ENCODE measurements around the gene TEX264. TPM values are rescaled to one million over a fixed set of nuclear protein-coding genes. Genes with fewer than 3 reads are reported as not detected.
A peak's percentile ranks its signal among the peaks of the same experiment; 100 is the strongest.

Gene TEX264
- total RNA-seq, 2 experiments from 2014 or later: 62.6 to 65.0 TPM

DNA sequence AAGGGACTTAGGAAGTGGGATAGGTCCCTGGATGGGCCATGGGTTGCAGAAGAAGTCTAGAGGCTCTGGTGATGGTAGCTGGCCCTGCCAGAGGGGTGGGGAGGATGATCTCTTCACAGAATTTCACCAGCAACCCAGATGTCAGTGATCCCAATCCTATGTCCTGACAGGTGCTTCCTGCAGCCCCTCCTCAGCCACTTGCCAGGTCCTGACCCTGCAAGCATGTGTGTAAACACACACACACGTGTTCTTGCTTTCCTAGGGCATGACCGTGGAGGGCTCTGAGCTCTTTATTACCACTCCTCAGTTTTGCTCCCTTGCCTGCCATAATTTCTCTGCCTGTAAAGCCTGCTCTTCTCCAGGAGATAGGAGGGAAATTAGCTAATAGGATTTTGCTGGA, 12.5 kb downstream of the TEX264 start:
- Mint-ChIP-seq H3K36me3 (ENCODE audit: low read depth) (peaks cover 72% of the 10 kb centered on the region), H3K4me3 (no peak overlapping the region), H3K27ac (peak overlapping the region; percentile 87), H3K27me3 (ENCODE audit: low read depth) (no peaks in the 10 kb centered on the region), H3K4me1 (ENCODE audit: low read depth) (peaks cover 98% of the 10 kb centered on the region), H3K9me3 (ENCODE audit: insufficient read depth) (no peaks in the 10 kb centered on the region)
- ChIA-PET POLR2A (interaction anchor here (1.2 kb wide), 2 partner anchors 11 to 184 kb away, joined by 3 read pairs; partner anchors contain the start of gene DCAF1), CTCF (interaction anchor here (0.9 to 6.1 kb wide), 6 partner anchors 13 to 258 kb away, joined by 3 to 206 read pairs (median 48); partner anchors contain the start of genes DCAF1, PARP3, RRP9 and TEX264)
- ATAC-seq (no peak), DNase-seq (no peak)

DNA sequence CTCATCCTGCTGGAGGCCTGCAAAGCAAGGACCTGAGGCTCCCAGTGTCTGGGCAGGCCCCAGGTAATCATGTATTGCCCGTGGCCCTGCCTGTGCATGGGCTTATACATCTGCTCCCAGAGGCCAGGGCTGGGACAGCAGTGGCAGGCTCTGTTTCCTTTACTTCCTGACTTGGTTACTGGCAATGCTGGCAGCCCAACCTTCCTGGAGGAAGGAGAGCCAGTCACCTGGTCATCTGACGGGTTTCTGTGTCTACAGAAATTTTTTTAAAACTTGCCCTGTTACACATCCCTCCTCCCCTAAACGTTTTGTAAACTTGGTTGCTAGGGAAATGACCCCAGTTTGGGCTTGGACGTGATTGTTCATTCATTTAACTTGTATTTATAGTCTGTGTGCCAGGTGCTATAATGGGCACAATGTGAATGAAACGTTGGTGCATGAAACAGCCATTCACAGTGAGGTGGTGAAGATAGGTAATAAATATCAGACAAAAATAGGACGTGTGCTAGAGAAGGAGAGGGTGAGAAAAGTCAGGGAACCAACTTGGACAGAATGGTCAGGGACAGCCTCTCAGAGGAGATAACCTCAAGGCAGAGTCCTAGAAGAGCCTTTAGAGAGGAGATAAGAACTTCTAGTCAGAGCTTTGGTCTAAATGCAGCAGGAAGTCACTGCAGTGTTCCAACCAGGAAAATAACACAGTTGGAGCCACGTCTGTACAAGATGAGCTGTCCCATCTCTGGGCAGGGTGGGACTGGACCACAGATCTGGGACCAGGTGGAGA, 14.1 kb downstream of the TEX264 start:
- Mint-ChIP-seq H3K27ac (peak overlapping the region; percentile 91), H3K4me3 (peak overlapping the region; percentile 55), H3K36me3 (ENCODE audit: low read depth) (peaks cover 73% of the 10 kb centered on the region), H3K9me3 (ENCODE audit: insufficient read depth) (no peaks in the 10 kb centered on the region), H3K4me1 (ENCODE audit: low read depth) (peaks cover 92% of the 10 kb centered on the region), H3K27me3 (ENCODE audit: low read depth) (no peaks in the 10 kb centered on the region)
- ATAC-seq (no peak), DNase-seq (peak; percentile 37)
- CTCF ChIA-PET: interaction anchor here (1.0 to 6.1 kb wide), 8 partner anchors 10 to 184 kb away, joined by 3 to 206 read pairs (median 7); partner anchors contain the start of genes DCAF1 and TEX264
- POLR2A ChIA-PET: interaction anchor here (0.7 to 1.9 kb wide), 5 partner anchors 13 to 300 kb away, joined by 3 to 5 read pairs (median 3); partner anchors contain the start of genes DCAF1 and MANF

DNA sequence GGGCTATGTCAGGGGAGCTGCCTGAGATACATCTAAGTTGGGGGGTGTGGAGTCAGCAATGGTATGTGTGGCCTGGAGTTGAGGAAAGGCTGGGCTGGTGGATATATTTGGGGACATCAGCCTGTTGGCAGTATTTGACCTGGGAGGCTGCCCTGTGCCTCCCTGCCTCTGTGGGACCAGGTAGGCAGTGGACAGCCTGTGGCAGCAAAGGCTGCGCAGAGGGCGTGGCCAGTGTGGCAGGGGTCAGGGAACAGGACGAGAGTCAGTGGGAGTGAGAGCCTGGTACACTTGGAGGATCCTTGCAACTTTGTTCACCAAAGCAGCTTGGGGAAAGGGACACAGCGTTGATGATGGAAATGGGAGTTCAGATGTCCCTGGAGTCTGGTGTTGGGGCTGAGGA, 15.0 kb downstream of the TEX264 start:
- no peaks in the 10 kb centered on the region for H3K27me3 Mint-ChIP-seq (ENCODE audit: low read depth)
- H3K36me3 Mint-ChIP-seq (ENCODE audit: low read depth): peaks cover 73% of the 10 kb centered on the region

DNA sequence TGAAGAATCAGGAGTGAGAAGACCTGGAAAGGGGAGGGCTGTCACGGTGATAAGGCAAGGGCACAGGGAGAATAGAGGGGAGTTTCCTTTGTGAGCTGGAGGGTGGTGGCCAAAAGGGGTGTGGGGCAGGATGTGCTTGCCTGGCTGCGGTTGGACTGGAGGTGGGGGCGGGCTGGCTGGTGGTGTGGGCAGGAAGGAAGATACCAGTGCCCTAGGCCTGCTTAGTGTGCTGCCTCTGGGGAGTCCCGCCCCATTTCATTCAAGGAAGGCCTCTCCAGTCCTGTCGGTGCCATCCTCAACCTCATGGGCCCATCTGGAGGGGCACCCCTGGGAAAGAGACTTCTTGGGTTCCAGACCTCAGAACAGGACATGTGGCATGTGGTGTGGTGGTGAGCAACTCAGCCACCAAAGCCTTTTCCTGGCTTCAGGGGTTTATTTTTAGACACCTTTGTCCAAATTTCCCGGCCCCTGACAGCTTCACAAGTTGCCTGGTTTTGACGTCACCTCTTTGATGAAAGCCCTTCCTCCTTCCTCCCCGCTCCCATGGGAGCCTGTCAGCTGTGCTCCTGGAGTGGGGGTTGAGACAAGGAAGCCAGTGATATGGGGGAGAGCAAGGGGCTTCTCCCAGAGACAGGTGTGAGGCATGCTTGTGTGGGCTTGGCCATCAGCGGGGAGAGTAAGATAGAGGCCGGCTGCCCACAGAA, 15.6 kb downstream of the TEX264 start:
- Mint-ChIP-seq H3K27me3 (ENCODE audit: low read depth) (no peaks in the 10 kb centered on the region), H3K4me3 (peak overlapping the region; percentile 55), H3K4me1 (ENCODE audit: low read depth) (peaks cover 82% of the 10 kb centered on the region), H3K9me3 (ENCODE audit: insufficient read depth) (no peaks in the 10 kb centered on the region), H3K27ac (peak overlapping the region; percentile 91), H3K36me3 (ENCODE audit: low read depth) (peaks cover 68% of the 10 kb centered on the region)
- peak; percentile 94 for DNase-seq
- CTCF ChIA-PET: interaction anchor here (1.0 to 3.4 kb wide), 6 partner anchors 11 to 186 kb away, joined by 5 to 32 read pairs (median 7); partner anchors contain the start of gene DCAF1
- POLR2A ChIA-PET: interaction anchor here (0.7 to 1.9 kb wide), 7 partner anchors 12 to 302 kb away, joined by 3 to 7 read pairs (median 4); partner anchors contain the start of genes DCAF1 and MANF
- ATAC-seq: peak; percentile 81

More for the DNA sequence above, 15.0 kb downstream of the TEX264 start:
- DNase-seq (peak; percentile 27), ATAC-seq (no peak)
- POLR2A ChIA-PET: interaction anchor here (0.7 to 1.9 kb wide), 5 partner anchors 11 to 301 kb away, joined by 3 to 7 read pairs (median 4); partner anchors contain the start of gene MANF
- Mint-ChIP-seq H3K27ac (peak overlapping the region; percentile 91), H3K4me1 (ENCODE audit: low read depth) (peaks cover 88% of the 10 kb centered on the region), H3K9me3 (ENCODE audit: insufficient read depth) (no peaks in the 10 kb centered on the region), H3K4me3 (peak overlapping the region; percentile 55)
- CTCF ChIA-PET: interaction anchor here (1.0 to 3.4 kb wide), 6 partner anchors 11 to 185 kb away, joined by 5 to 32 read pairs (median 7); partner anchors contain the start of gene DCAF1

DNA sequence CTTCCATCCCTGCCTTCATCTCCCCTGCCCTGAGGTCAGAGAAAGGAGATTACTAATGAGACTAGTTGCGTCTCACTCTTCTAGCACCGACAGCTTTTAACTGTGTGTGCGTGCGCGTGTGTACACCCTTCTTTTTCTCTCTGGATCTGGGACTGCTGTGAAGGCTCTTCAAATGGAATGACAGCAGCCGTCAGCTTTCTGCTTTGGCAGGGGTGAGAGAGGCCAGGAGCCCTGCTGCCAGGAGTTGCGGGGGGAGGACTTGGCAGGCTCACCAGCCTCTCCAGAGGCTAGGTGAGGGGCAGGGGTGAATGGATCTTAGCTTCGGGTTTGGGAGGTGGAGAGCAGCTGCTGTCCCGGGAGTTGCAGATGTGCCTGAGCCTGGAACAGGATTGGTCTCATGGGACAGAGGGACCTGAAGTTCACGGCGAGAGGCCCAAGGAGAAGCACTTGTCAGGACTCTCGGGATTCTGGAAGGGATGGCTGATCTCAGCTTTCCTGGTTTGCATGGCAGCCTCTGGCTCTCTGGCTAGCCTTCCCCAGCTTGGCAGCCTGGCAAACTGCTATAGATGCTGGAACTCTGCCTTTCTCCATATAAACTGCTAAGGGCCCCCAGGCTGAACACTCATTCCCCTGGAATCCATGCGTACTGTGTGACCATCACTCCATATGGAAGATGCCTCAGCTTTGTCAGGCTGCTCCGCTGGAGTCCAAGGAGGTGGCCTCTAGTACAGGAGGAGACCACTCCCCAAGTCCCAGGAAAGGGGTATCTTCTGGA, 16.6 kb downstream of the TEX264 start:
- Mint-ChIP-seq H3K9me3 (ENCODE audit: insufficient read depth) (no peaks in the 10 kb centered on the region), H3K36me3 (ENCODE audit: low read depth) (peaks cover 64% of the 10 kb centered on the region), H3K4me1 (ENCODE audit: low read depth) (peaks cover 72% of the 10 kb centered on the region), H3K27me3 (ENCODE audit: low read depth) (no peaks in the 10 kb centered on the region), H3K4me3 (peak overlapping the region; percentile 55), H3K27ac (peak overlapping the region; percentile 91)
- ATAC-seq (no peak), DNase-seq (no peak)
- POLR2A ChIA-PET: interaction anchor here (0.8 to 1.9 kb wide), 5 partner anchors 12 to 303 kb away, joined by 4 to 7 read pairs (median 6); partner anchors contain the start of genes DCAF1 and MANF
- CTCF ChIA-PET: interaction anchor here (3.1 to 3.4 kb wide), 2 partner anchors 18 to 187 kb away, joined by 23 to 32 read pairs; partner anchors contain the start of gene DCAF1

DNA sequence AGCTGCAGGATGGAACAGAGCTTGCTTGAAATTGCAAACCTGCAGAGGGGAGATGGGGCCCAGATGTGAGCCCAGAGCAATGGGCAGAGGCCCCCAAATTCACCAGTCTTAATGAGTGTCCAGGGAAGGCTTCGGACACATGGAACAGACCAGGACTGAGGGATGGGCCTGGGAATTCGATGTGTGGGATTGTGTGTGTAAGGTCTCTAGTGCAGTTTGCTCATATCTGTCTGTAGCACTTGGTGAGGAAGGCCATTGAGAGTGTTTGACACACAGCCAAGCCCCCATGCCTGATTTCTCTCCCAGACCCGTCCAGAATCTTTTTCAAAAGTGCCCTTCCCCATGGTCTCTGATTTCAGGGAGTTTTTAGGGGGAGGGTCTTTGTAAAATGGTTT, 17.2 kb downstream of the TEX264 start:
- no peak overlapping the region for H3K4me3 Mint-ChIP-seq
- no peak for ATAC-seq
- DNase-seq: no peak
- H3K4me1 Mint-ChIP-seq (ENCODE audit: low read depth): peaks cover 66% of the 10 kb centered on the region
- peak overlapping the region; percentile 91 for H3K27ac Mint-ChIP-seq
- H3K27me3 Mint-ChIP-seq (ENCODE audit: low read depth): no peaks in the 10 kb centered on the region
- H3K9me3 Mint-ChIP-seq (ENCODE audit: insufficient read depth): no peaks in the 10 kb centered on the region
- CTCF ChIA-PET: interaction anchor here (2.3 to 3.4 kb wide), 3 partner anchors 19 to 187 kb away, joined by 9 to 32 read pairs (median 23); partner anchors contain the start of gene DCAF1
- peaks cover 59% of the 10 kb centered on the region for H3K36me3 Mint-ChIP-seq (ENCODE audit: low read depth)
- POLR2A ChIA-PET: no interaction called here

DNA sequence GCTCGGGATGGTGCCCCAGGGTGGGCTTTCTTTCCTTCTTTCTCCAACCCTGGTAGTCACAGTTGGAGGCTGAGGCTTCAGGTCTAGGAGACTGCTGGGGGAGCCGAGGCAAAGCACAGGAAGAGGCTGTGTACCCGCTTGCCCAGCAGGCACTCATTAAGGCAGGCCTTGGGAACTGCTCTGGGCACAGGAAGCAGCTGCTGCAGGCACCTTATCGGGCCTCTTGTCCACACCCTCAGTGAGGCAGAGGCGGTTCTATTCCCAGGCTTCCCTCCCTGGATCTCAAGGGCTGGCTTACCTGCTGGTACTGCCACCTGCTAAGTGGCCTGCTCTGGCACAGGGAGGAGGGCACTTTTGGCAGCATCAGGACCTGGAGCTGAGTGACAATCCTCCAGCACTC, 20.0 kb downstream of the TEX264 start:
- no peaks in the 10 kb centered on the region for H3K27me3 Mint-ChIP-seq (ENCODE audit: low read depth)
- no peak overlapping the region for H3K27ac Mint-ChIP-seq
- no peaks in the 10 kb centered on the region for H3K9me3 Mint-ChIP-seq (ENCODE audit: insufficient read depth)
- CTCF ChIA-PET: interaction anchor here (4.1 kb wide), 1 partner anchor 9 kb away, joined by 16 read pairs; no protein-coding TSS in a partner anchor
- no peak for DNase-seq
- H3K4me1 Mint-ChIP-seq (ENCODE audit: low read depth): peaks cover 44% of the 10 kb centered on the region
- POLR2A ChIA-PET: no interaction called here
- H3K36me3 Mint-ChIP-seq (ENCODE audit: low read depth): peaks cover 49% of the 10 kb centered on the region
- H3K4me3 Mint-ChIP-seq: no peak overlapping the region
- ATAC-seq: no peak

DNA sequence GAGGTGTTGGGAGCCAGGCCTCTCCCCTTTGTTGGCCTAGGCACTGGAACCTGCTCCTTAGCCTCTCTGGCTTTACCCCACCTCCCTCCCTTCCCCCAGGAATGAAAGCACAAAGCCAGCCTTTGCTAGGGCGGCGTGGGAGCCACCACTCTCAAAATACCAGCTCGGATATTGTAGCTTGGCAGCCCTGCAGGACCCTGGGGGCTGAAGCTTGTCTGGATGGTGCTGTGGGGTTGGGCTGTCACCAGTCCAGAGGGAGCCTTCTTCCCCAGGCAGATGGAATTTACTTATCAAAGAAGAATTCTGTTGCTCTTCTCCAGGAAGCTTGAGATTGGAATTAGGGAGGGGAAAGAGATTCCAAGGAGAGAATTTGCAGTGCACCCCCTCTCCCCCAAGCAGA, 20.9 kb downstream of the TEX264 start:
- H3K9me3 Mint-ChIP-seq (ENCODE audit: insufficient read depth): no peaks in the 10 kb centered on the region
- no peaks in the 10 kb centered on the region for H3K27me3 Mint-ChIP-seq (ENCODE audit: low read depth)
- H3K4me1 Mint-ChIP-seq (ENCODE audit: low read depth): peaks cover 35% of the 10 kb centered on the region
- POLR2A ChIA-PET: interaction anchor here (1.5 kb wide), 1 partner anchor 13 kb away, joined by 5 read pairs; no protein-coding TSS in a partner anchor
- no peak for ATAC-seq
- no peak overlapping the region for H3K27ac Mint-ChIP-seq
- DNase-seq: no peak
- no peak overlapping the region for H3K4me3 Mint-ChIP-seq
- H3K36me3 Mint-ChIP-seq (ENCODE audit: low read depth): peaks cover 39% of the 10 kb centered on the region
- CTCF ChIA-PET: interaction anchor here (0.8 to 4.1 kb wide), 4 partner anchors 10 to 190 kb away, joined by 3 to 16 read pairs (median 4); no protein-coding TSS in a partner anchor

DNA sequence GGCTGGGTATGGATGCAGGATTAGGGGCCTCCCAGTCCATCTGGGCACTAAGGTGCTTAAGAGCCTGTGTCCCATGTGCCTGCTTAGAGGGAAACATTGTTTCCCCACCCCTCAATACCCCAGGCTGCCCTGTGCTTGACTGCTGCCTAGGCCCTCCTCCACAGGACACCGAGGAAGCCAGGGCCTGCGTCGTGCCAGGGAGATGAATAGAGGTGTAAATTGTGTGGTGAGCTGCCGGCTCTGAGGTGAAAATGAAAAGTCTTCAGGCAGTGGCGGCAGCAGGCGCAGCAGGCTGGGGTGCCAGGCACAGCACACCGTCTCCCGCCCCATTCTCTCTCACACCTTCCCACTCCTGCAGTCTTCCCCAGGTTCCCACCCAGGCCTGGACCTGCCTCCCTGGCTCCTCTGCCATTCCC, 21.9 kb downstream of the TEX264 start:
- Mint-ChIP-seq H3K4me1 (ENCODE audit: low read depth) (peaks cover 24% of the 10 kb centered on the region), H3K27me3 (ENCODE audit: low read depth) (no peaks in the 10 kb centered on the region), H3K27ac (no peak overlapping the region), H3K4me3 (no peak overlapping the region), H3K9me3 (ENCODE audit: insufficient read depth) (no peaks in the 10 kb centered on the region), H3K36me3 (ENCODE audit: low read depth) (peaks cover 30% of the 10 kb centered on the region)
- no peak for ATAC-seq
- DNase-seq: no peak
- ChIA-PET CTCF (interaction anchor here (0.6 to 4.1 kb wide), 3 partner anchors 11 to 176 kb away, joined by 3 to 16 read pairs (median 4); no protein-coding TSS in a partner anchor), POLR2A (no interaction called here)

DNA sequence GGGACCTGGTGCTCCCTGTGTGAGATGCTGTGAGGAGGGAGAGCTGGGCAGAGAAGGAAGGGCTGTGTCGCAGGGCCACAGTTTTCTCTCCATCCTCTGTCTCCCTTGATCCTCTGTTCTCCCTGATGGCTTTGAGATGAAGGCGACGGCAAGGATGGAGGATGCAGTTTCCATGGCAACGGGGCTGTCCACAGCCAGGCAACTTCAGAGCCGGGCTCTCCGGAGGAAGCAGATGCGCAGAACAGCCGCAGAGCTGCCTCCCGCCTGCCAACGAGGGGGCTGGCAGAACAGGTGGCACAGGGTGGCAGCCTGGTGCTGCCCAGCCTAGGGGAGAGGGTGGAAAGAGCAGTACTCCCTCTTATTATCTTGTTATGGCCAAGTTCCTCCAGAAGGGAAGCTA, 25.9 kb downstream of the TEX264 start:
- Mint-ChIP-seq H3K9me3 (ENCODE audit: insufficient read depth) (no peaks in the 10 kb centered on the region), H3K27me3 (ENCODE audit: low read depth) (no peaks in the 10 kb centered on the region), H3K4me1 (ENCODE audit: low read depth) (peaks cover 9% of the 10 kb centered on the region), H3K36me3 (ENCODE audit: low read depth) (peaks cover 25% of the 10 kb centered on the region), H3K27ac (no peak overlapping the region), H3K4me3 (no peak overlapping the region)
- ATAC-seq (no peak), DNase-seq (no peak)
- ChIA-PET POLR2A (interaction anchor here (1.2 kb wide), 1 partner anchor 8 kb away, joined by 5 read pairs; no protein-coding TSS in a partner anchor), CTCF (no interaction called here)

All from activated CD8-positive, alpha-beta T cell treated with anti-CD3 and anti-CD28 coated beads, Interleukin-2, amount 10 ng/mL, durations not matched to agents 7 days and 5 days (primary cell).